DMS 273 treated with DMSO at 0.1 percent for 48 hours (cell line): ENCODE results near the gene GABRG3.

Experiments used
- DNase-seq: peaks from one replicate; lab custom pipeline; 2025; lab: John Stamatoyannopoulos, UW

The GABRG3 gene

GRCh38 chr15:26970712-26971210 lies at the start of gene GABRG3:
TSS of gene GABRG3 (plus strand) at chr15:26971181.
- DNase-seq = no peak

- DNase-seq = no peak
Observed at GRCh38 chr15:26921433-26921832, 49.5 kb upstream of the GABRG3 start.

GRCh38 chr15:26926081-26926480 lies 44.9 kb upstream of the GABRG3 start:
- no peak for DNase-seq

GRCh38 chr15:26928051-26928450 lies 42.9 kb upstream of the GABRG3 start:
- DNase-seq = no peak

- no peak for DNase-seq
Observed at GRCh38 chr15:26929588-26929987, 41.4 kb upstream of the GABRG3 start.

GRCh38 chr15:26934848-26935247 lies 36.1 kb upstream of the GABRG3 start:
- no peak for DNase-seq

- DNase-seq = no peak
Observed at GRCh38 chr15:26935322-26935721, 35.7 kb upstream of the GABRG3 start.

GRCh38 chr15:26936502-26936901 lies 34.5 kb upstream of the GABRG3 start:
- no peak for DNase-seq

- DNase-seq = no peak
Observed at GRCh38 chr15:26937134-26937533, 33.8 kb upstream of the GABRG3 start.

GRCh38 chr15:26939398-26939797 lies 31.6 kb upstream of the GABRG3 start:
- no peak for DNase-seq

GRCh38 chr15:26941489-26941888 lies 29.5 kb upstream of the GABRG3 start:
- DNase-seq = no peak

- DNase-seq = no peak
Observed at GRCh38 chr15:26943866-26944265, 27.1 kb upstream of the GABRG3 start.

GRCh38 chr15:26945046-26945445 lies 25.9 kb upstream of the GABRG3 start:
- DNase-seq = no peak

GRCh38 chr15:26950001-26950400 lies 21.0 kb upstream of the GABRG3 start:
- DNase-seq = no peak

GRCh38 chr15:26954403-26954802 lies 16.6 kb upstream of the GABRG3 start:
- no peak for DNase-seq

- DNase-seq = peak; percentile 18
Observed at GRCh38 chr15:26967719-26968269, 3.2 kb upstream of the GABRG3 start.

- no peak for DNase-seq
Observed at GRCh38 chr15:26968806-26969205, 2.2 kb upstream of the GABRG3 start.

- no peak for DNase-seq
Observed at GRCh38 chr15:26971271-26972018, 464 bp downstream of the GABRG3 start.

GRCh38 chr15:26972636-26973035 lies 1.7 kb downstream of the GABRG3 start:
- DNase-seq = no peak

GRCh38 chr15:26974120-26974780 lies 3.3 kb downstream of the GABRG3 start:
- DNase-seq = peak; percentile 7

GRCh38 chr15:26981492-26981891 lies 10.5 kb downstream of the GABRG3 start:
- no peak for DNase-seq

GRCh38 chr15:26983822-26984221 lies 12.8 kb downstream of the GABRG3 start:
- no peak for DNase-seq

GRCh38 chr15:26985050-26985449 lies 14.1 kb downstream of the GABRG3 start:
- no peak for DNase-seq
